Measurements from ENCODE around the gene AMPH.
"Not testable (repeated sequence)": the region's sequence is repeated elsewhere in the genome, so short reads cannot be mapped to it uniquely, and the experiment has no call there.

AMPH gene

GRCh38 chr7:38375453-38375852 lies 255.7 kb downstream of the AMPH start:
- peaks cover 22% of the 10 kb centered on the region for H3K36me3 Mint-ChIP-seq (ENCODE audit: insufficient read depth)
- DNase-seq (no peak), ATAC-seq (replicated peaks) (no peak)
- H3K27me3 Mint-ChIP-seq = no peaks in the 10 kb centered on the region
- H3K4me1 Mint-ChIP-seq (ENCODE audit: low read depth in 2 of 2) = peaks cover 26 to 59% of the 10 kb centered on the region in 2 donors
- no peak overlapping the region for H3K27ac Mint-ChIP-seq
- no peaks in the 10 kb centered on the region for H3K9me3 Mint-ChIP-seq
- H3K4me3 Mint-ChIP-seq = no peak overlapping the region

- H3K4me1 Mint-ChIP-seq (ENCODE audit: low read depth in 2 of 2) = peaks cover 30 to 61% of the 10 kb centered on the region in 2 donors
- H3K9me3 Mint-ChIP-seq = no peaks in the 10 kb centered on the region
- H3K27ac Mint-ChIP-seq = peak overlapping the region in 1 of 2 donors; percentile 49
- no peaks in the 10 kb centered on the region for H3K27me3 Mint-ChIP-seq
- no peak overlapping the region for H3K4me3 Mint-ChIP-seq
- peaks cover 26% of the 10 kb centered on the region for H3K36me3 Mint-ChIP-seq (ENCODE audit: insufficient read depth)
- peak; percentile 65 to 76 (median 72) for DNase-seq
- ATAC-seq (replicated peaks) = peak; percentile 51
Measured at GRCh38 chr7:38374507-38374906, 256.7 kb downstream of the AMPH start.

GRCh38 chr7:38373155-38373554 lies 258.0 kb downstream of the AMPH start:
- Mint-ChIP-seq H3K4me3 (no peak overlapping the region), H3K9me3 (no peaks in the 10 kb centered on the region)

GRCh38 chr7:38372290-38372689 lies 258.9 kb downstream of the AMPH start:
- ATAC-seq (replicated peaks) = no peak
- Mint-ChIP-seq H3K9me3 (no peaks in the 10 kb centered on the region), H3K36me3 (ENCODE audit: insufficient read depth) (peaks cover 31% of the 10 kb centered on the region), H3K27ac (peak overlapping the region; percentile 63 to 93), H3K27me3 (no peaks in the 10 kb centered on the region), H3K4me3 (peak overlapping the region; percentile 7 to 31), H3K4me1 (ENCODE audit: low read depth in 2 of 2) (peaks cover 42 to 71% of the 10 kb centered on the region in 2 donors)
- no peak for DNase-seq

More at GRCh38 chr7:38373155-38373554, 258.0 kb downstream of the AMPH start:
- Mint-ChIP-seq H3K27ac (peak overlapping the region; percentile 63 to 93), H3K4me1 (ENCODE audit: low read depth in 2 of 2) (peaks cover 33 to 67% of the 10 kb centered on the region in 2 donors), H3K36me3 (ENCODE audit: insufficient read depth) (peaks cover 31% of the 10 kb centered on the region), H3K27me3 (no peaks in the 10 kb centered on the region)
- ATAC-seq (replicated peaks) (no peak), DNase-seq (no peak)

GRCh38 chr7:38369816-38370493 lies 261.2 kb downstream of the AMPH start:
- Mint-ChIP-seq H3K36me3 (ENCODE audit: insufficient read depth) (peaks cover 27% of the 10 kb centered on the region), H3K9me3 (no peaks in the 10 kb centered on the region), H3K27me3 (no peaks in the 10 kb centered on the region), H3K27ac (peak overlapping the region; percentile 87 to 98), H3K4me1 (ENCODE audit: low read depth in 2 of 2) (peaks cover 50 to 73% of the 10 kb centered on the region in 2 donors), H3K4me3 (peak overlapping the region; percentile 68 to 80)
- ATAC-seq (replicated peaks) (peak; percentile 70), DNase-seq (peak; percentile 77 to 82 (median 79))

- Mint-ChIP-seq H3K4me1 (ENCODE audit: low read depth in 2 of 2) (peaks cover 63 to 82% of the 10 kb centered on the region in 2 donors), H3K9me3 (no peaks in the 10 kb centered on the region), H3K27me3 (no peaks in the 10 kb centered on the region), H3K36me3 (ENCODE audit: insufficient read depth) (peaks cover 38% of the 10 kb centered on the region), H3K27ac (peak overlapping the region; percentile 87 to 98), H3K4me3 (peak overlapping the region; percentile 68 to 80)
- ATAC-seq (replicated peaks) (peak; percentile 58), DNase-seq (peak; percentile 70 to 73 (median 70))
Measured at GRCh38 chr7:38368191-38368605, 263.0 kb downstream of the AMPH start.

- peaks cover 67 to 79% of the 10 kb centered on the region in 2 donors for H3K4me1 Mint-ChIP-seq (ENCODE audit: low read depth in 2 of 2)
- peak overlapping the region; percentile 68 to 80 for H3K4me3 Mint-ChIP-seq
- ATAC-seq (replicated peaks) = peak; percentile 54
Measured at GRCh38 chr7:38367301-38367890, 263.8 kb downstream of the AMPH start.

GRCh38 chr7:38363379-38363778 lies 267.8 kb downstream of the AMPH start:
- peak; percentile 75 to 76 (median 76) for DNase-seq
- ATAC-seq (replicated peaks) = peak; percentile 48

More at GRCh38 chr7:38367301-38367890, 263.8 kb downstream of the AMPH start:
- Mint-ChIP-seq H3K9me3 (no peaks in the 10 kb centered on the region), H3K27ac (peak overlapping the region; percentile 87 to 98), H3K27me3 (no peaks in the 10 kb centered on the region), H3K36me3 (ENCODE audit: insufficient read depth) (peaks cover 41% of the 10 kb centered on the region)
- no peak for DNase-seq

GRCh38 chr7:38362611-38363237 lies 268.4 kb downstream of the AMPH start:
- H3K27me3 Mint-ChIP-seq, H3K9me3 Mint-ChIP-seq: not testable (repeated sequence)
- H3K27ac Mint-ChIP-seq = peak overlapping the region; percentile 92 to 94
- peak; percentile 57 for ATAC-seq (replicated peaks)
- peaks cover 38% of the 10 kb centered on the region for H3K36me3 Mint-ChIP-seq (ENCODE audit: insufficient read depth)
- H3K4me1 Mint-ChIP-seq (ENCODE audit: low read depth in 2 of 2) = peaks cover 53 to 58% of the 10 kb centered on the region in 2 donors
- DNase-seq = peak in 2 of 3 experiments; percentile 39 to 41
- H3K4me3 Mint-ChIP-seq = peak overlapping the region; percentile 93 to 95

More at GRCh38 chr7:38363379-38363778, 267.8 kb downstream of the AMPH start:
- Mint-ChIP-seq H3K36me3 (ENCODE audit: insufficient read depth) (peaks cover 36% of the 10 kb centered on the region), H3K27ac (peak overlapping the region; percentile 92 to 94), H3K4me1 (ENCODE audit: low read depth in 2 of 2) (peaks cover 56 to 64% of the 10 kb centered on the region in 2 donors), H3K4me3 (peak overlapping the region; percentile 93 to 95)
- H3K27me3 Mint-ChIP-seq, H3K9me3 Mint-ChIP-seq: not testable (repeated sequence)

GRCh38 chr7:38360776-38361175 lies 270.4 kb downstream of the AMPH start:
- H3K4me3 Mint-ChIP-seq = peak overlapping the region; percentile 93 to 95
- ATAC-seq (replicated peaks) (no peak), DNase-seq (no peak)
- H3K27ac Mint-ChIP-seq = peak overlapping the region in 1 of 2 donors; percentile 94
- no peaks in the 10 kb centered on the region for H3K27me3 Mint-ChIP-seq
- H3K36me3 Mint-ChIP-seq (ENCODE audit: insufficient read depth) = peaks cover 42% of the 10 kb centered on the region
- peaks cover 44 to 51% of the 10 kb centered on the region in 2 donors for H3K4me1 Mint-ChIP-seq (ENCODE audit: low read depth in 2 of 2)
- H3K9me3 Mint-ChIP-seq = no peaks in the 10 kb centered on the region

- ATAC-seq (replicated peaks) = peak; percentile 64
- peak overlapping the region; percentile 93 to 95 for H3K4me3 Mint-ChIP-seq
- not testable (repeated sequence) for H3K27me3 Mint-ChIP-seq, H3K9me3 Mint-ChIP-seq
- H3K27ac Mint-ChIP-seq = peak overlapping the region; percentile 94 to 95
- peaks cover 33% of the 10 kb centered on the region for H3K36me3 Mint-ChIP-seq (ENCODE audit: insufficient read depth)
- peaks cover 42 to 46% of the 10 kb centered on the region in 2 donors for H3K4me1 Mint-ChIP-seq (ENCODE audit: low read depth in 2 of 2)
- DNase-seq = peak; percentile 66 to 71 (median 66)
Measured at GRCh38 chr7:38359071-38359601, 272.0 kb downstream of the AMPH start.

GRCh38 chr7:38358273-38358831 lies 272.8 kb downstream of the AMPH start:
- not testable (repeated sequence) for H3K9me3 Mint-ChIP-seq, H3K27me3 Mint-ChIP-seq, DNase-seq
- Mint-ChIP-seq H3K4me1 (ENCODE audit: low read depth in 2 of 2) (peaks cover 39 to 43% of the 10 kb centered on the region in 2 donors), H3K36me3 (ENCODE audit: insufficient read depth) (peaks cover 30% of the 10 kb centered on the region), H3K4me3 (peak overlapping the region; percentile 93 to 95), H3K27ac (peak overlapping the region; percentile 94 to 95)
- peak; percentile 40 for ATAC-seq (replicated peaks)

Measured in effector memory CD8-positive, alpha-beta T cell (primary cell).